Posterior cingulate gyrus (tissue), 11 donors: Measurements from ENCODE around the gene MLLT3.

Experiments used
- DNase-seq, 10 donors: peaks; one replicate each; pipeline versions ENCODE4 v3.0.0 to v3.0.0-alpha.2; 2020 to 2021; ENCODE audit warnings: mixed read lengths in 3 of 10
- intact Hi-C: fragments of 100-400 bp; cut with DNase I; formaldehyde crosslinking; loops from one replicate; pipeline ENCODE4 v1.15.1; 2023

Gene MLLT3

GRCh38 chr9:20292002-20292401 lies 330.3 kb downstream of the MLLT3 start:
- intact Hi-C loops = no loop called here
- DNase-seq = no peak
